Lower leg skin (tissue), 4 donors: ENCODE data around the gene RNF34. TPM values are rescaled to one million over a fixed set of nuclear protein-coding genes. Genes with fewer than 3 reads are reported as not detected.
A peak's percentile ranks its signal among the peaks of the same experiment; 100 is the strongest.

ENCODE experiments used
- DNase-seq, 2 donors: peaks; one replicate each; pipeline ENCODE4 v3.0.0-alpha.2; 2019; ENCODE audit warnings: low spot score in 2 of 2
- H3K4me3 ChIP-seq: fragments of 200-600 bp; sonication (generic); 2 replicates; pipeline ENCODE4 v1.5.1; 2017; ENCODE audit warnings: mild to moderate bottlenecking, low read depth; ENCODE audit not compliant: poor library complexity, severe bottlenecking
- POLR2A ChIP-seq, 2 donors: fragments of 450-650 bp; IDR thresholded peaks; one replicate each; pipeline ENCODE4 v1.6.1; 2016 to 2017; ENCODE audit warnings: antibody characterized with exemption in 2 of 2, mild to moderate bottlenecking in 1 of 2, moderate library complexity in 1 of 2
- WGBS, 2 donors: methylation state at CpG; one replicate each; pipeline ENCODE4 v1.1.5; 2018; 5-methylcytosine and 5-hydroxymethylcytosine counted together
- intact Hi-C: fragments of 100-400 bp; cut with DNase I; formaldehyde crosslinking; loops from one replicate; pipeline ENCODE4 v1.15.0; 2023; ENCODE audit warnings: low total_unique reads
- total RNA-seq, 4 donors: library from RNA; depleted of rRNA; stranded (reverse); fragments of >200 nt; gene quantifications; one replicate each; pipeline ENCODE4 v1.1.0, GENCODE V29; 2016
- TF ChIP-seq, protein P1 (sequence below), 3 donors: fragments of 450-650 bp; IDR thresholded peaks; one replicate each; pipeline ENCODE4 v1.5.1; 2016; ENCODE audit warnings: antibody characterized with exemption in 3 of 3, mild to moderate bottlenecking in 3 of 3, moderate library complexity in 2 of 3

The RNF34 gene
- total RNA-seq, 4 donors from 2014 or later = 18.9 to 32.1 (median 25.8) TPM

DNA sequence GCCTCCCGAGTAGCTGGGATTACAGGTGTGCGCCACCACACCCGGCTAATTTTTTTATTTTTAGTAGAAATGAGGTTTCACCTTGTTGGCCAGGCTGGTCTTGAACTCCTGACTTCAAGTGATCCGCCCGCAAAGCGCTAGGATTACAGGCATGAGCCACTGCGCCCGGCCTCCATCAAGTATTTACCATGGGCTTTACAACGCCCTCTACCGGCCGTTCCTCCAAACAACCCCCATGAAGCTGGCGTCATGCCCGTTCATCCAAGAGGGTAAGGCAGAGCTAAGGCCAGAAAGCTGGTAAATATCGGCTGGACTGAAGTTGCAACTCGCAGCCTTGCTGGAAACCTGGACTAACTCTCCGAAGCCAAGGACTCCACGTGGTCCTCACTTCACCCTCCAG lies 41.6 kb downstream of the RNF34 start:
- DNase-seq = no peak
- intact Hi-C loops = loop anchor here (5.0 kb wide), 1 partner anchor 99 kb away; no protein-coding TSS in a partner anchor

DNA sequence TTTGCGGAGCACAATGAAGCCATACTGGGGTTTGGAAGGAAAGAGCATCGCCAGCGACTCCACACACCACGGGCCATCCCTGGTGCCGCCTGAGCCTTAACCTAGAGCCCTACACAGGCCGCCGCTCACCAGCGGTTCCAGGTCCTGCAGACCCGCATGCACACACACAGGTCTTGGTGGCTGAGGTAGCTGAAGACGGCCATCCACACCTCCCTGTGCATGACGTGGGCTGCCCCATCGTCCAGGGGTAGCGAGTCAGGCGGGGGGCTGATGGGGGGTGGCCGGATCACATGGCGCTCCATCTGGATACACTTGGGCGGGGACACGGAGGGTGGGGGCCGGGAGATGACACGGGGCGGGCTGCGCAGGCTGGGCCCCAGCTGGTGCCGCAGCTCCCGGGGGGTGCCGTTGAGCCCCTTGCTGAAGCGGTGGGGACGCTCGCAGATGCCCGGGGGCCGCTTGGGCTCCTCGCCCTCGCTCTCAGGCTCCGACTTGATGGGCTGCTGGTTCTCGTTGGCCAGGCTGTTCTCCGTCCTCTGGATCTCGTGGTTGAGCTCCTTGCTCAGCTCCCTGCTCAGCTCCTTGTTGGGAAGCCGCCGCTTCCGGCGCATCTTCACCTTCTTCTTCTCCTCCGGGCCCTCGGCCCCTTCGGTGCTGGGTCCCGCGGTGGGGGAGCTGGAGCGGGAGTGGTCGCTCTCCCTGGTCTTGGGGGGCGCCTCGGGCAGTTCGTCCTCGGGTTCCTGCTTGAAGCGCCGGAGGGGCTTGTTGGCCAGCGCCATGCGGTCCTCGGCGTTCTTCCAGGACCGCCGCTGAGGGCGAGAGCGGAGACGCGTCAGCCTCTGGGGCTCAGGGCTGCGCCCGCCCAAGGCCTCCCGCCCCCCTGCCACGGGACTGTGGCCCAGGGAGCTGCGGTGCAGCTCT lies 42.4 kb downstream of the RNF34 start:
- 93% methylated on average over 68 of the region's 68 CpGs for WGBS, 2 donors
- intact Hi-C loops = loop anchor here (5.0 kb wide), 1 partner anchor 100 kb away; no protein-coding TSS in a partner anchor
- TF ChIP-seq, protein P1, sequence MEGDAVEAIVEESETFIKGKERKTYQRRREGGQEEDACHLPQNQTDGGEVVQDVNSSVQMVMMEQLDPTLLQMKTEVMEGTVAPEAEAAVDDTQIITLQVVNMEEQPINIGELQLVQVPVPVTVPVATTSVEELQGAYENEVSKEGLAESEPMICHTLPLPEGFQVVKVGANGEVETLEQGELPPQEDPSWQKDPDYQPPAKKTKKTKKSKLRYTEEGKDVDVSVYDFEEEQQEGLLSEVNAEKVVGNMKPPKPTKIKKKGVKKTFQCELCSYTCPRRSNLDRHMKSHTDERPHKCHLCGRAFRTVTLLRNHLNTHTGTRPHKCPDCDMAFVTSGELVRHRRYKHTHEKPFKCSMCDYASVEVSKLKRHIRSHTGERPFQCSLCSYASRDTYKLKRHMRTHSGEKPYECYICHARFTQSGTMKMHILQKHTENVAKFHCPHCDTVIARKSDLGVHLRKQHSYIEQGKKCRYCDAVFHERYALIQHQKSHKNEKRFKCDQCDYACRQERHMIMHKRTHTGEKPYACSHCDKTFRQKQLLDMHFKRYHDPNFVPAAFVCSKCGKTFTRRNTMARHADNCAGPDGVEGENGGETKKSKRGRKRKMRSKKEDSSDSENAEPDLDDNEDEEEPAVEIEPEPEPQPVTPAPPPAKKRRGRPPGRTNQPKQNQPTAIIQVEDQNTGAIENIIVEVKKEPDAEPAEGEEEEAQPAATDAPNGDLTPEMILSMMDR (IDR thresholded peaks at IDR 0.05) = no peak
- no peak for TF ChIP-seq POLR2A (IDR thresholded peaks at IDR 0.05)

More for the DNA sequence above, 41.6 kb downstream of the RNF34 start:
- no peak for TF ChIP-seq POLR2A (IDR thresholded peaks at IDR 0.05)
- TF ChIP-seq, protein P1 (IDR thresholded peaks at IDR 0.05) = no peak
- WGBS, 2 donors = 89 to 93% methylated on average over 17 of the region's 17 CpGs
- H3K4me3 ChIP-seq = no peak overlapping the region

DNA sequence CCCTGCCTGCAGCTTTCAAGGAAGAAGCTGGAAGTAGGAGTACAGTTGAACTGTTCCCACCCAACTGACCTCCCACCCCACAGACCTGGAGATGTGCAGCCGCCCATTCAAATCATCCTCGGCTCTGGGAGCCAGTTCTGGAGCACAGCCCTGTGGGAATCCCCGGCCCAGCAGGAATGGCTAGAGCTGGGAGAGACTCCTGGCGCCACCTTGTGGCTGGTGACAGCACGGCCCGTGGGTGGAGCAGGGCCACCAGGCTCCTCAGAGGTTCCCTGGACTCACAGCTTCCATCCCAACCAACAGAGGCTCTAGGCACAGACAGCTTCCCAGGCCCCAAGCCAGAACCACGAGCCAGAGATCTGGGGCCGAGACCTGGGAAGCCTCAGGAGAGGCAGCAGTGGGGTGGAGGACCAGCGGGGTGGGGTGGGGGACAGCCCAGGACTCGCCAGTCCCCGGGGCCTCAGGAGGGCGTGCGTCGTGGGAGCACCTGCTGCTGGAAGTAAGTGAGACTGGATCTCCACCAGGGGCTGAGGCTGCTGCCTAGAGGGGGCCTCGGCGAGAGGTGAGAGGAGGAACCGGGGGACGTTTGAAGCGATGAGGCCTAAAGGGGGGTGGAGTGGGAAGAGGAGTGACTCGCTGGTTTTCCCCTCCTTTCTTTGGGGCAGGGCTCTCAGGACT lies 43.4 kb downstream of the RNF34 start:
- TF ChIP-seq POLR2A (IDR thresholded peaks at IDR 0.05) = no peak
- TF ChIP-seq, protein P1 (IDR thresholded peaks at IDR 0.05) = peak in 1 of 3 donors; percentile 24
- DNase-seq = peak; percentile 67 to 95
- 47 to 52% methylated on average over 20 of the region's 20 CpGs for whole genome bisulfite sequencing, 2 donors
- no peak overlapping the region for H3K4me3 ChIP-seq
- intact Hi-C loops = loop anchor here (5.0 kb wide), 1 partner anchor 101 kb away; no protein-coding TSS in a partner anchor

More for the DNA sequence above, 42.4 kb downstream of the RNF34 start:
- DNase-seq = no peak
- no peak overlapping the region for H3K4me3 ChIP-seq

DNA sequence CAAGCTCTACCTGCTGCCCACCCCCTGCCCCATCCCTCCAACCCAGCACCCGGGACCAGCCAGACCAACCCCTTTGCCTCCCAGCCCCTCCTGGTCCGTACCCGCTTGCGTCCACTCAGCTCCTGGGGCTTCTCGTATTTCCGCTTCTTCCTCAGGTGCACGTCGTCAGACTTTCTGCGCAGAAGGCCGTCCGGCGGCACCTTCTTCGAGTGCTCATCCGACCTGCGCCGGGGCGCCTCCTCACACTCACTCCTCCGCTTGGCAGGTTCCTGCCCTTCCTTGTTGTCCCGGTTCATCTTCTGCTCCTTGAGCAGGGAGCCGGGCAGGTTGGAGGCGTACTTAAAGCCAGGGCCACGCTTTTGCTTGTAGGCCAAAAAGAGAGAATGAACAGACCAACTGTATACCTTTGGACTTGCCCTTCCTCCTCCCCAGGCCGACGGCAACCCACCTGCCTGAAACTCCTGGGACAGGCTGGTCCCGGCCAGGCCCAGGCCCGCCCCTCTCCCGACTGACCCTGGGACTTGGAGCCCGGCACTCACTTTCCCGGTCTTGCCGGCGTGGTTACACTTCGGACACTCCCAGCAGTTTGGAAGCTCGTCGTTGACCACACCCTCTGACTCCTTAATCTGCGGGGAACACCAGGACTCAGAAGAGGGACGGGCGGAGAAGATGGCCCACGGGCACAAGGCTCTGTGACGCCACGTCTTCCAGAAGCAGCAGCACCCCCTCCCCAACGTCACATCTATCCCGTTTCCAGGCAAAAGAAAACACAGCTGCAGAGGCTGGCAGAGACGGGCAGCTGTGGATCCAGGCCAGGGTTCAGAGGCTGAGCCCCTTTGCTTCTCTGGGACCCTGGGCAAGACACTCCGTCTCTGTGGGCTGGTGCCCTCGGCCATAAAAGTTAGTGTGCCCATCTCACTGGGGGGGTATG lies 44.3 kb downstream of the RNF34 start:
- H3K4me3 ChIP-seq = no peak overlapping the region
- 66 to 68% methylated on average over 43 to 44 of the region's 45 CpGs for WGBS, 2 donors
- intact Hi-C loops = loop anchor here (5.0 kb wide), 1 partner anchor 102 kb away; no protein-coding TSS in a partner anchor

More for the DNA sequence above, 44.3 kb downstream of the RNF34 start:
- TF ChIP-seq, protein P1 (IDR thresholded peaks at IDR 0.05) = no peak
- TF ChIP-seq POLR2A (IDR thresholded peaks at IDR 0.05) = no peak
- no peak for DNase-seq
